ENCODE data around the gene CCDC50. TPM values are rescaled to one million over a fixed set of nuclear protein-coding genes. Genes with fewer than 3 reads are reported as not detected.

Gene CCDC50
- total RNA-seq, 3 donors from 2014 or later = 86.9 to 101 (median 93.4) TPM

DNA sequence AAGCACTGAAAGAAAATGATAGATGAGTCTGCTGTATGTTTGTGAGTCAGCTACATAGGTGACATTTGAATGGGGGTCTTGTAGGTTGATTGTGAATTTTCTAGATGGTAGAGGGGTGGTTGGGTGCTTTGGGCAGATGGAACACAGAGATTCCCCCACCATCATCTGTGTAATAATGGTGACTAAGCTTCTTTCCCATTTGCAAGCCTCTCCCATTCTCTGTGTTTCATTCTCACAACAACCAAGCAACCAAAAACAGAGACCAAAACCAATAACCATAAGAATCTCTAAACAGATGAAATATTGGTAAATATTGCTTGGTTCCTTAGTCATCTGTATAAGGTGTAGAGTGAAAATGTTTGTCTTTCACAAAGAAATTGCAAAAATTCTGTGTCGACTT lies 18.9 kb downstream of the CCDC50 start:
- TF ChIP-seq, protein P1, sequence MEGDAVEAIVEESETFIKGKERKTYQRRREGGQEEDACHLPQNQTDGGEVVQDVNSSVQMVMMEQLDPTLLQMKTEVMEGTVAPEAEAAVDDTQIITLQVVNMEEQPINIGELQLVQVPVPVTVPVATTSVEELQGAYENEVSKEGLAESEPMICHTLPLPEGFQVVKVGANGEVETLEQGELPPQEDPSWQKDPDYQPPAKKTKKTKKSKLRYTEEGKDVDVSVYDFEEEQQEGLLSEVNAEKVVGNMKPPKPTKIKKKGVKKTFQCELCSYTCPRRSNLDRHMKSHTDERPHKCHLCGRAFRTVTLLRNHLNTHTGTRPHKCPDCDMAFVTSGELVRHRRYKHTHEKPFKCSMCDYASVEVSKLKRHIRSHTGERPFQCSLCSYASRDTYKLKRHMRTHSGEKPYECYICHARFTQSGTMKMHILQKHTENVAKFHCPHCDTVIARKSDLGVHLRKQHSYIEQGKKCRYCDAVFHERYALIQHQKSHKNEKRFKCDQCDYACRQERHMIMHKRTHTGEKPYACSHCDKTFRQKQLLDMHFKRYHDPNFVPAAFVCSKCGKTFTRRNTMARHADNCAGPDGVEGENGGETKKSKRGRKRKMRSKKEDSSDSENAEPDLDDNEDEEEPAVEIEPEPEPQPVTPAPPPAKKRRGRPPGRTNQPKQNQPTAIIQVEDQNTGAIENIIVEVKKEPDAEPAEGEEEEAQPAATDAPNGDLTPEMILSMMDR (IDR thresholded peaks at IDR 0.05) = no peak
- no peak for TF ChIP-seq POLR2A (IDR thresholded peaks at IDR 0.05)
- no peak for TF ChIP-seq POLR2AphosphoS5 (IDR thresholded peaks at IDR 0.05)
- intact Hi-C loops (cut with DNase I; ENCODE audit: low total_unique reads) = no loop called here
- H3K4me3 ChIP-seq = no peak overlapping the region
- no peaks in the 10 kb centered on the region for H3K4me1 ChIP-seq
- no peaks in the 10 kb centered on the region for H3K36me3 ChIP-seq
- H3K9me3 ChIP-seq = no peaks in the 10 kb centered on the region
- no peak for DNase-seq (ENCODE audit: low spot score in 2 of 2)
- no peak overlapping the region for H3K27ac ChIP-seq
- no peaks in the 10 kb centered on the region for H3K27me3 ChIP-seq

DNA sequence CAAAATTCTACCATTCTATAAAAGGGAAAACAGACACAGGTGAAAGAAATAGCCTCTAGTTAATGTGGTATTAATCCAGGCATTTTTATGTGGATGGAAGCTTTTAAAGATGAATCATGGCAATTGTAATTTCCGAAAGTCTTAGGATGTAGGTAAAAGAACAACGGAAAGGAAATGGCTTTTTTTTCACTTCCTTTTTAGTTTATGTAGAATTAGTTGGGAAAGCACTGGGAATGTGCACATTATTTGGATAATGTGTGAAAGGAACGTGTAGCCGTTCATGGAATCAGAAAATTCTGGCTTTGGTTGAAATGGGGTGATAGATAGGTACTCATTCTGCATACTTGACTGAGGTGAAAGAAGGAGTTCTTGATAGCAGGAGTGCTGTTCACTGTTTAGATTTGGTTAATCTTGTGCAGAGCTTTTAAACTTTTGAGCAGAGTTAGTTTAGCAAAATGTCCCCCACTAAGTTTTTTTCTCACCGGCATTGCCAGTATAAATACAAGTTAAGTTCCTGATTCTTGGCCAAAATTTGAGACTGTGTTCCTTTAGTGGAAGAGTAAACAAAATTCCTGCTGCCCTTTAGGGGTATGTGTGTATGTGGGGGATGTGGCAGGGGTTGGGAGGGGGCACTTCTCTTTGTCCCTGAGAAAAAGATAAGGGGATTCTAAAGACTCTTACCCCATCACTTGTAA lies 21.3 kb downstream of the CCDC50 start:
- Histone ChIP-seq H3K4me3 (no peak overlapping the region), H3K4me1 (no peaks in the 10 kb centered on the region), H3K36me3 (no peaks in the 10 kb centered on the region), H3K27me3 (no peaks in the 10 kb centered on the region), H3K9me3 (no peaks in the 10 kb centered on the region), H3K27ac (peak overlapping the region in 1 of 2 donors; percentile 22)
- no peak for TF ChIP-seq POLR2AphosphoS5 (IDR thresholded peaks at IDR 0.05)
- TF ChIP-seq, protein P1 (IDR thresholded peaks at IDR 0.05) = no peak
- intact Hi-C loops (cut with DNase I; ENCODE audit: low total_unique reads) = no loop called here
- DNase-seq (ENCODE audit: low spot score in 2 of 2) = no peak

DNA sequence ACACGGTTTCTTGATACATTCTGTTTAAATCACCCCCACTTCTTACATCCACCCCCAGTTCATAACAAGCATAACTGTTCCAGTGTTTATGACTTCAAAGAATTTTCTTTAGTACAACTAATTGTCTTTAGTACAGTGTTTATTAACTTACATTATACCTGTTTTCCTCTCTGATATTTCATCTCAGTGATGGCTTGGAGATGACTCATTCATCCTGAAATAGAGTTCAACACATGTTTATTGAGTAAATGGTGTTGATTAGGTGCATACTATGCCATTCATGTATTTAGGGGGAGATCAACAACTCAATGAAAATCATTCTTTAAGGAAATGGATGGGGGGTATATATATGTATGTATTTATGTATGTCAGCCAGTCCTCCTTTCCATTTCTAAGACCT lies 22.8 kb downstream of the CCDC50 start:
- H3K36me3 ChIP-seq = no peaks in the 10 kb centered on the region
- H3K27me3 ChIP-seq = no peaks in the 10 kb centered on the region
- H3K9me3 ChIP-seq = no peaks in the 10 kb centered on the region
- no peak overlapping the region for H3K4me3 ChIP-seq
- intact Hi-C loops (cut with DNase I; ENCODE audit: low total_unique reads) = no loop called here
- no peak for DNase-seq (ENCODE audit: low spot score in 2 of 2)
- TF ChIP-seq POLR2A (IDR thresholded peaks at IDR 0.05) (no peak), POLR2AphosphoS5 (IDR thresholded peaks at IDR 0.05) (no peak)
- TF ChIP-seq, protein P1 (IDR thresholded peaks at IDR 0.05) = no peak
- no peak overlapping the region for H3K27ac ChIP-seq
- H3K4me1 ChIP-seq = peaks cover 0 to 6% of the 10 kb centered on the region in 2 donors

DNA sequence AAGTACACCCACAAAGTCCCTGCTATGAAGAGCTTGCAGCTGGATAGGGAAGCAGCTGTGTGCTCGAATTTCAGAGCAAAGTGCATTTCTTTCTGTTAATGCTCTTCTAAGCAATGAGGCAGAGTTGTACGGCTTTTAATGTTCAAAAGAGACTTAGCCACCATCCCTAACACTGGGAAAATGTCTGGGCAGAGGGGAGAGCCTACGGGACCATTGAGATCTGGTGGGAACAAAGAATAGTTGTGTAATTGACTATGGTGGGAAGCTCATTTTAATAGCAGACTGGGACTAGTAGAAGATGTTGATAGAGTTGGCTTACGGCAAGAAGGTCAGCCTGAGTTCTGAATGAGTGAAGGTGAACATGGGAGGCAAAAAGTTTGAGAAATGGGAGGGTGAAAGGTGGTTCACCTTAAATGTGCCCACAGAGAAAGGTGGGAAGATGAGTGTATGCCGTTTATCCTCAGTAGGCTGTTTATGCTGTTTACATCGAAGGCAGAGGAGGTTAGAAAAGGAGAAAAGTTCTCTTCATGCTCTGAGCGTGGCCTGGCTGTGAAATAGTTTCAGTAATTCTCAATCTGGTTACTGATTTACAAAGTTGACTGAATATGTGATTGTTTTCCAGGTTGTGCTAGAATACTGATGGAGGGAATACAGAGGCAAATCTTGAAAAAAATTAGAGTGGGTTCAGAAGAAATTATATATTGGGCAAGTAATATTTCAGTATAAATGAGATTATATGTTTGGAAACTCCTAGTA lies 24.0 kb downstream of the CCDC50 start:
- Histone ChIP-seq H3K4me1 (peaks cover 0 to 6% of the 10 kb centered on the region in 2 donors), H3K36me3 (no peaks in the 10 kb centered on the region), H3K27ac (no peak overlapping the region), H3K9me3 (no peaks in the 10 kb centered on the region), H3K27me3 (no peaks in the 10 kb centered on the region), H3K4me3 (no peak overlapping the region)
- intact Hi-C loops (cut with DNase I; ENCODE audit: low total_unique reads) = no loop called here
- TF ChIP-seq POLR2A (IDR thresholded peaks at IDR 0.05) = no peak
- DNase-seq (ENCODE audit: low spot score in 2 of 2) = no peak

DNA sequence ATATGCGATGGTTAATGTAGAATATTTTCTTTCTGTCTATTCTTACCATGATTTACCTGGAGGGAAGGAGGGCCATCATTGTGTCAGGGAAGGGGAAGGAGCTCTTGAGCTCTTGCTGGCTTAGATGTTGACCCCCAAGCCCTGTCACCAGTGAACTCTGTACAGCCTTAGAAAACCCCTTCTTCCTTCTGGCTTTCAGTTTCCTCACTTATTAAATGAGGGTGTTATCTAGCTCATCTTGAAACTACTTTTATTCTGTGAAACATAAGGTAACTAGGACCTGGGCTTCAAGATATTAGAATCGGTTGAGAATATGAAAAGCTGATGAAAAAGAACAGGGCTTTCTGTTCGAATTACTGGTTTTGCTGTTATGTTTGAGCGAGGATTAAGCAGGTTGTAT lies 26.2 kb downstream of the CCDC50 start:
- TF ChIP-seq POLR2AphosphoS5 (IDR thresholded peaks at IDR 0.05) (no peak), POLR2A (IDR thresholded peaks at IDR 0.05) (no peak)
- TF ChIP-seq, protein P1 (IDR thresholded peaks at IDR 0.05) = no peak
- peaks cover 0 to 6% of the 10 kb centered on the region in 2 donors for H3K4me1 ChIP-seq
- intact Hi-C loops (cut with DNase I; ENCODE audit: low total_unique reads) = no loop called here
- no peak for DNase-seq (ENCODE audit: low spot score in 2 of 2)
- H3K9me3 ChIP-seq = no peaks in the 10 kb centered on the region
- H3K27ac ChIP-seq = no peak overlapping the region
- no peaks in the 10 kb centered on the region for H3K27me3 ChIP-seq
- H3K4me3 ChIP-seq = no peak overlapping the region
- H3K36me3 ChIP-seq = no peaks in the 10 kb centered on the region

Measured in breast epithelium (tissue), 4 donors.